GM19452 (cell line): ENCODE measurements around the gene FOXP4.

Experiments used
- ATAC-seq: cut with Tn5 transposase; IDR thresholded peaks from one replicate; pipeline ENCODE4 v1.9.1; 2021; ENCODE audit not compliant: unreplicated experiment

Gene FOXP4

DNA sequence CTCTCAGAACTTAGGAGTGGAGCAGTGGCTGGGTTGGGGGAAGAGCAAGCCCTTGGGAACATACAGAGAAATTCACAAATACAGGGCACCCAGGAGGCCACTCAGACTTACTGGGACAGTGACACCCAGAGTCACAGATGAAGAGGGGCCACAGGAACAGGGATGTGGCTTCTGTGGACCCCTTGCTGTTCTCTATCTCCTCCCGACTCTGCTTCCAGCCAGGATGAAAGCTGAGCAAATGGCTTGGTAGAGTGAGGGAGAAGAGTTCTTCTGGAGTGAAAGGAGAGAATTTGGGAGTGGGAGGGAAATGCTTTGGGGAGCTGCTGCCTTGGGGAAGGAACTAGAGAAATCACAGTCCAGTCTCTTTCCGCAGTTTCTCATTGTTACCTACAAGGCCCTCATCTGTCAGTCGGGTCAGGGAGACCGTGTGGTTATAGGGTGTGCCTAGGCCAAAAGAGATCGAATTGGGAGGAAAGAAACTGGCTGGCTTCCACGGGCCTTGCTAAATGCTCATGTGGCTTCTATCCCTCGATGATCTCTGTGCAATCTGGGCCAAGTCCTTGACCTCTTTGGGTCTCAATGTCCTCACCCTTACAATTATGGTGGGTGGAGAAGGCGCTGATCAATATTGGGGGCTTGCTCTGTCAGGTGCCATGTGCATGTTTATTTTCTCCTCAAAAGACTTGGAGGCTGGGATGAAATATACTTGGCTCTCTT lies 17.0 kb downstream of the FOXP4 start:
- ATAC-seq: no peak

DNA sequence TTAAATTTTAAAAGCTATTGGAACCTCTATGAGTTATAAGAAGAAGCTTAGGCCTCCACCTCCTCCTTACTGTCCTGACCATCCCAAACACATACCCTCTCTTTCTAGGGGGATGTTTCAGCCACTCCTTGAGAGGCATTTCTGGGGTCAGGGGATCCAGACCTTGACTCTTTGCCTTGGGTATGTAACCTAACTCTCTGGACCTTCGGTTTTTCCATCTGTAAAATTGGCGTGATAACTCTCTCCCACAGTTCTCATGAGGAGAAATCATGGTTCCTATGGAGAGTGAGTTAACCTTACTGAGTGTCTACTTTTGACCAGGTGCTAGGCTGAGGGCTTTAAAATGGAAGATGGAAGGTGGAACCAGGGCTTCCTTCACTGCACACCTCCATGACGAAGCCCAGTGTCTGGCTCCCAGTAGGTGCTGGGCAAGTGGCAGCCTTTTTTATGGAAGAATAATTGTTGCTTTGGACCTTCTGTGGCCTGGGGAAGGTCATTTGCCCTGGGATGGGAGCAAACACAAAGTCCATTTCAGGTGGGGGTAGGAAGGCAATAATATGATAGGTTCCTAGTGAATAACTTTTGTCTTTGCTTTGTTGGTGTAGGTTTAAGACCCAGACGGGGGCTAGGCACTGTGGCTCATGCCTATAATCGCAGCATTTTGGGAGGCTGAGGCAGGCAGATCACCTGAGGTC lies 18.4 kb downstream of the FOXP4 start:
- no peak for ATAC-seq

DNA sequence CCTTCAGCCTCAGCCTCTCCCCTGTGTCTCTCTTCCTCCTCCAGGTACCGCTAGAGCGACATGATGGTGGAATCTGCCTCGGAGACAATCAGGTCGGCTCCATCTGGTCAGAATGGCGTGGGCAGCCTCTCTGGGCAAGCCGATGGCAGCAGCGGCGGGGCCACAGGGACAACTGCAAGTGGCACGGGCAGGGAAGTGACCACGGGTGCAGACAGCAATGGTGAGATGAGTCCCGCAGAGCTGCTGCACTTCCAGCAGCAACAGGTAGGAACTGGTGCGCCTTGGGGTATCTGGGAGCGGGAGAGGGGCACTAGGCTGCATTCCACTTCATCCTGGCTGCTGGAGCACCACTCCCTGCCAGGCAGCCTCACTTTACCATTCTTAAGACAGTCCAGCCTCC lies 19.5 kb downstream of the FOXP4 start:
- no peak for ATAC-seq

DNA sequence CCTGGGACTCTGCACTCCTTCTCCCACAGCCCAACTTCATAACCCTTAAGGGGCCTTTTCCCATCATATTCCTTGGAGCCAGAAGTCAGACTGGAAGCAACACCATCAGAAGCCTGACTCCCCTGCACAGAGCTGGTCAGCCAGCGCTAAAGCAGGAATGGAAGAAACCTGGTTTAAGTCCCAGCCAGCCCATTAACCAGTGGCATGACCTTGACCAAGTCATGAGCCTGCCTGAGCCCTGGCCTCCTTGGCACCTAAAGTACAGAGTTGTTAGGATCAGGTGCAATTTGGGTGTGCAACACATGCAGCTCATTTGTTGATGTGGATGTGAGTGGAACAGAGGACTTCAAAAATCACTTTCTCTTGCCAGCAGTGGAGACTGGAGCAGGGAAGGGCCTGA lies 20.8 kb downstream of the FOXP4 start:
- no peak for ATAC-seq

DNA sequence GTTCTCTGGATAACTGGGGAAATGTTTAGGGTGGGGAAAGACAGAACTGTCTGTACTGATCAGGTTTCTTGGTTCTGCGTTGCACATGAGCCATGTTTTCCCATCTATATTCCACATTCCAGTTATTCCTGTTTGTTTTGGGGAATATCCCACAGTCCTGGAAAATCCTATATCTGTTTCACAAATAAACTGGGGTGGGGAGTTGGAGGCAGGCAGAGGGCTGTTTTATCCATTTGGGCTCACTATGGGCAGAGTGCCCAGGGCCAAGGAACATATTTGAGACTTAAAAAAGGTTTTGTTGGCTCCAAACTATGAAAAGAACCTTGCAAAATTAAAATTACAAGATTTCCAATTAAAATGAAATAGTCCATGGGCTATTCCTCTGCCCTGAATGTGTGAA lies 21.5 kb downstream of the FOXP4 start:
- no peak for ATAC-seq

DNA sequence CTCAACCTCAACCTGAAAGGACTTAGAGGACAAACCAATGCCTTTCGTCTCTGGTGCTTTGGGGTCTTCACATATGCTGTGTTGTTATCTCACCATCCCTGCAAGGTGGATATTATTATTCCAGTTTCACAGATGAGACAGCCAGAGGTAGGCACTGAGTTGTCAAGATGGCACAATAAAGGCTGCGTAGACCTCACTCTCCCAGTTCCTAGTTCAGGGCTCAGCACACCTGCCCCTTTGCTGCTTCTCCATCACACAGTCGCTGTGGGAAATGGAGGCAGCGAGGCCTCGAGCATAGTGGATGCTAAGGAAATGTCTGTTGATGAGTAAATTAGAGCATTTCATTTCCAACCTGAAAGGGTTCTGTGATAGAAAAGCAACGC lies 22.0 kb downstream of the FOXP4 start:
- ATAC-seq: no peak

DNA sequence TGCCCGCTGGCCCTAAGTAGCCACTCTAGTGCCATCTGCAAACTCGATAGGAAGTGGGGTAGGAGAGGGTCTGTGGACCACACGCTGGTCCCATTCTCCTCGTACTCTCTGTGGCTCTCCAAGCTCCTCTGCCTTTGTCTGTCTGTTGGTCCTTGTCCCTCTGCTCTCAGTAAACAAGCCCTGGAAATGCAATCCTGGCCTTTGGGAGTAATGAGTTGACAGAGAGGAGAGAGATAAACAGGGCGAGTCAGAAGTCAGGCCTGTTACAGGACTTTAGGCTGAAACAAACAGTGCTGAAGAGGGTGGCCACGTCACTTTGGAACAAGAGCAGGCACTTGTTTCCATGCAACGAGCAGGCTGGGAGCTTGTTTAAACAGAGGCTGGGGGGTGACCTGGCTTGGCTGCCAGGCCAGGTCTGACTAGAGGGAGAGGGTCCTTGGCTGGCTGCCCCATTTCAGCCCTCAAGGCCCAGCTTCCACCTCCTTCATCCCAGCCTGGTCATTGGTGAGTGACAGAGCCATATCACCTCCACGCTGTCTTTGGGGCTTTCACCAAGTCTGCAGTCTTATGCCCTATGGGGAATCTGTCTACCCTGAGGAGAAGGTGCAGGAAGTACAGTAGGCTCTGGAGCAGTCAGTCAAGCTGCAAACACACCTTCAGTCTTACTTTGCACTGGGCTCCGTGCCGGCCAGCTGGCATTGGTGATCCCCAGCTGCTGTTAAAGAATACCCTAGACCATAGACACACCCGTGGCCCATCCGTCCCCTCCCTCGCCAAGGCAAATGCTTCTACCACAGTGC lies 22.6 kb downstream of the FOXP4 start:
- ATAC-seq: no peak

DNA sequence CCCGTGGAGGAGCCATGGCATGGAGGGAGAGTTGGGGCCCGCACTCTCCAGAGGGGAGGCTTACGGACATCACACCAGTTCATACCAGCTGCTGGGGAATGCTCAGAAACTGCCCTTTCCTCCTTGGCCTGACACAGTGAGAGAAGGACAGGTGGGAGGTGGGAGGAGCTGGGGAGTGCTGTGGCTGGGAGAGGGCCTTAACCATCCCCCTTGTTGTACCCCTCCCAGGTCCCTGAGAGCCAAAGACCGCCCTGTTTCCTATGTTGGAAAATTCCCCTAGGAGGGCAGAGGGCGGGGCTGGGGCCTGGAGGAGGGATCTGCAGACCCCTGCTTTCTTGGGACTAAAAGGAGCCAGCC lies 24.1 kb downstream of the FOXP4 start:
- no peak for ATAC-seq

DNA sequence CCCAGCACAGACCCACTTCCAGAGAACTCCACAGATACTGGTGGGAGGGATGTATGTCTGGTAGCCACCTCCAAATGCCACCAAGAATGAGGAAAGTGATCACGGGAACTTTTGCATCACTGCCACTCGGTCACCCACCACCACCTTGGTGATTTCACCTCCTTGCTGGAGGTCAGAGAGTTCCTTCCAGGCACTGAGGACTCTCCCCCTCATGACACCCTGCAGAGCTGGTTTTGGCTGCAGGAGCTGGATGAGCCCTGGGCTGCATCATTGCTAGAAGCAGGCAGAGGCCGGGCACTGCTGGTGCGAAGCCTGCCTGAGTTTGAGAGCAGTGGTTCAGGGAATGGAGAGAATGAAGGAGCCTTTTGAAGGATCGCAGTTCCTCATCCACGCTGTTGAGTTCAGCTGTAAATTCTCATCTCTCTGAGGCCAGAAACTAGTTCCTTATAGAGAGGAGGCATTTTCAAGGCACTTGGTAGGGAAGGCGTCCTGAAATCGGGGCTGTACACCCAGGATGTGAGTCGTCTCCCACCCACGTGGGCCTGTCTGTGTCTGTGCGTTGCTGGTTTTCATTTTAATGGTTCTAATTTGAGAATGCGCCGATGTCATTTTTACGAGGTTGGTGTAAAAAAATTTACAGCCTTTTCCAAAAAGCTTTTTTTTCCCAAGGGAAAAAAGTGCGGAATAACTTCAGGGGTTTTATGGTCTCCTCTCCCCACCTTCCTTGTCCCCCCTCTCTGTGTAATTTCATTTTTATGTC lies 25.0 kb downstream of the FOXP4 start:
- ATAC-seq: no peak

DNA sequence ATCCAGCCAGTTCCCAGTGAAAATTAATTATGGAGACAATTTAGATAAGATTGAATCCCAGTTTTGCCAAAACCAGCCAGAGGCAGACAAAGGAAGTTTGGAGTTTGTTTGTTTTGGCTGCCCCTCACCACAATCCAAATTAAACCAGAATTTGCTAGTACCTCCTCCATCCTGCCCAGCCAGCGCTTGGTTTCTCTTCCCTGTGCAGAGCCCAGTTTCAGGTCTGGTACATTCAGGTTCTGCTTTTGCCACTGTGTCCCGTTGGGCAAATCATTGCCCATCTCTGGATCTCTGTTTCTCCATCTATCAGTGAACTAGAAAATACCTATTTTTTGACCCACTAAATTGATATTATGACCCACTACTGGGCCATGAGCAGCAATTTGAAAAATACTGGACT lies 26.4 kb downstream of the FOXP4 start:
- ATAC-seq: no peak

DNA sequence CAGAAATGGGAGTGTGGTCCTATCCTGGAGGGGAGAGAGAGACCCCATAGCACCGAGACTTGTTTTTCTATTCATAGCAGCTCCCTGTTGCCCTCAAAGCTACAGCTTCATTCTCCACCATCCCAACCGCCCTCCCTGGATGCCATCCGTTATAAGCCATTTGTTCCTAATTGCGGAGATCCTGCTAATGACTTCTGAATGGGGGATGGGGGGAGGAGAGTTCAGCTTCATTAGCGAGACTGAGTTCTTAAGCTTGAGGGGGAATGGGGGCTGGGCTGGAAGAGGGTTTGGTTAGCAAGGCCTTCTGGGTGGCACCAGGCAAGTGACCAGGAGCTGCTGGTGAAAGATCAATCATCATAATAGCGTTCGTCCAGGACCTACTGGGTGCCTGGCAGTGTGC lies 27.1 kb downstream of the FOXP4 start:
- no peak for ATAC-seq

DNA sequence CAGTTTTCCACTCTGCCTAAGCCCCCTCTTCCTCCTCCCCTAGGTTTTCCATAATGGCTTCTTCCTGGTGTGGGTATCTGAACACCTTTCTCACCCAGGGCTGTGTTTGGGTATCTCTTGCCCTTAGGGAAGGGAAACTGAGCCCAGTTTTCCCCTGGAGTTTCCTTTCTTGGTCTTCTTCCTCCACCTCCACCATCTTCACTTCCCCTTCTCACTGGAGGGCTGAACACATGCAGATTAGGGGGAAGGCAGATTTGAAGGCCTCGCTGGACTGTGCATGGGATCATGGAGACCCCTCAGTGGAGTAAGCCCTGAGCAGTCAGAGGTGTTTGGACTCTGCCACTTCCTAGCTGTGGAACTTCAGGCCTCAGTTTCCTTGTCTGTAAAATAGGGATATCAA lies 27.8 kb downstream of the FOXP4 start:
- no peak for ATAC-seq

DNA sequence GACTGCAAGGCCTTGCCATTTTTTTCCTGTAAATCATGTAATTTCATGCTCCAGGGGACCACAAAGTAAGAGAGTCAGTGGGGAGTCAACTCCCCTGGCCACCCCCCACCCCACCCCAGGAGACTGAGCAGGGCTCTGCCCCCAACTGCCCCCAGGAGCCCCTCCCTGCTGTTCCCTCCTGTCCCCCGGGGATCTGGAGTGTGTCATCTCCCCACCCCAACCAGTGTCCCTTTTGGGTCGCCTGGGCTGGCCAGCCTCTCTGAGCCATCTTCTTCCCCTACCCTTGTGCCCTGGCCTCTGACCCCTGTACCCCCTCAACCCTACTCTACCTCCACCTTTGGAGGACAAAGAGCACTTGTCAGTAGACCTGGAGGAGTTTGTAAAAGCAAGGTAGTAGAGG lies 29.4 kb downstream of the FOXP4 start:
- ATAC-seq: no peak

DNA sequence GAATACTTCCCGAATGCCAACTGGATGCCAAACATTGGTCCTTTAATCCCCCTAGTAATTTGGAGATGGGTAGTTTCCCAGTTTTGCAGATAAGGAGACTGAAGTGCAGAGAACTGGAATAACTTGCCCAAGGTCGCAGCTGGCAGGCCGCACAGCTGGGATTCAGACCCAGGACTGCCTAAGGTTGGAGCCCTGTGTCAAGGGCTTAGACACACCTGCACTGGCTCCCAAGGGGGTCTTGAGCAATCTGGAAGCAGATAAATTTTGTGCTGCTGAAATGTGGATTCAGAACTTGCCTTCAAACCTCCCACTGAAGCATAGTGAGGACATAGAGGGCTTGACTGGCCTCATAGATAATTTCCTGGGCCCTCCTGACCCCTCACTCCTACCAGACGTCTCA lies 30.5 kb downstream of the FOXP4 start:
- no peak for ATAC-seq

DNA sequence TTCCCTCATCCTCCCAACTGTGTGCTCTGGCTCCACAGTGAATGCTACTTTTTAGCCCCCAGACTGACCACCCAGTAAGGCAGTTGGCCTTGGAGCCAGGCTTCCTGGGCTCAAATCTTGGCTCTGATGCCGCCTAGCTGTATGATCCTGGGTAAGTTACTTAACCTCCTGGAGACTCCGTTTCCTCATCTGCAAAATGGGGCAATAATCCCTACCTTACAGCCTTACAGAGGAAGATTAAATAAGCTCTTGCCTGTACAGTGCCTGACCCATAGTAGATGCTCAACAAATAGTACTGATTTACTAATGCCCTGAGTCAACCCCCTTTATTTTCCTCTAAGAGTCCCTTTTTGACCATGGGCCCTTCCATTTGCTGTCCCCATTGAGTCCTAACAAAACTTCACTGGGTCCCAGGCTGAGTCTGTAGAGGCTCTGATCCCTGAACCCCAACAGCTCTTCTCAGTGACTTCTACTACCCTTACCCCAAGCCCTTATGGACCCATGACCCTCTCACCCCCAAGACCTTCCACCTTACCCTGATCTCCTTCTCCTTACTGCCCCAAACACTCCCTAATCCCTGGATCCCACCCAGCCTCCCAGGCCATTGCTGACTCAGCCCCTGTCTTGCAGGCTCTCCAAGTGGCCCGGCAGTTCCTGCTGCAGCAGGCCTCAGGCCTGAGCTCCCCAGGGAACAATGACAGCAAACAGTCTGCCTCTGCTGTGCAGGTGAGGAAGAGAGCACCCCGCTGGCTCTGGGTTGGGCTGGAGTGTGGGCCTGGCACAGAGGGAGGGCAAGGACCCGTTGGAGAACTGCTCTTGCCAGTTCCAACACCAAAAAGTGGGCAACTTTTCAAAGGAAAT lies 31.4 kb downstream of the FOXP4 start:
- ATAC-seq: no peak

DNA sequence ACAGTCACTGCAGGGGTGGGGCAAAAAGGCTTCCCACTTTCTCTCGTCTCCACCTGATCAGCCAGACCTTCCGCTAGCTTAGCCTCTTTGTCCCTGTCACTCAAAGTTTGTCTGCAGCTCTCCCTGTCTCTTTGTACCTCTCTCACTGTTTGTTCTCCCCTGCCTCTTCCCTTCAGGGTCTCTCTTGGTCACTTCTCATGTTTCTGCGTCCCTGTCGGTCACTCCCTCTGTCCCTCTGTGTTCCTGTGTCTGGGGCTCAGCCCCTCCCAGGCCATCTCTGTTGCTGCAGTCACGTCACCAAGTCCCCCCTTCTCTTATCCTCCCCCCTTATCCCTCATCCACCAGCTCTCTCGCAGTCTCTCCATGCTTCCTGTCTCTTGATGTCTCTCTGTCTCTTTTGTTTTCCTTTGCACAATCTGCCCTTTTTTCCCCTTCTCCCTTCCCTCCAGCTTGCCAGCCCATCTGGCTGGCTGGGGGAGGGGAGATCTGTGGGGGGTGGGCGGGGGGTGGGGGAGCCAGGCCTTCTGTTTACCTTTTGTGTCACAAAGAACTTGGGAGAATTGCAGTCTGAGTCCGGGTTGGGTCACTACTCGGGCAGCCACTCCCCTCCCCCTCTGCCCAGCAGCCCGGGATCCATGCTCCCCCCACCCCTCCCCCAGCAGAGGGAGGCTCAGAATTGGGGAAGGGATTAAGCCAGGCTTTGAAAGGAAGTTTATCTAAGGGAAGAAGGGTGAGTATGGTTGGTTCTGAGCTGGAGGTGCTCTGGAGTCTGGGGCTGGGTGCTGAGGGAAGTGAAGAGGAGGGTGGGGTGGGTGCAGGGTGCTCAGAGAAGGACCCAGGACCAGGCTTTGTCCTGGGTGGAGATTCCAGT lies 32.3 kb downstream of the FOXP4 start:
- no peak for ATAC-seq

DNA sequence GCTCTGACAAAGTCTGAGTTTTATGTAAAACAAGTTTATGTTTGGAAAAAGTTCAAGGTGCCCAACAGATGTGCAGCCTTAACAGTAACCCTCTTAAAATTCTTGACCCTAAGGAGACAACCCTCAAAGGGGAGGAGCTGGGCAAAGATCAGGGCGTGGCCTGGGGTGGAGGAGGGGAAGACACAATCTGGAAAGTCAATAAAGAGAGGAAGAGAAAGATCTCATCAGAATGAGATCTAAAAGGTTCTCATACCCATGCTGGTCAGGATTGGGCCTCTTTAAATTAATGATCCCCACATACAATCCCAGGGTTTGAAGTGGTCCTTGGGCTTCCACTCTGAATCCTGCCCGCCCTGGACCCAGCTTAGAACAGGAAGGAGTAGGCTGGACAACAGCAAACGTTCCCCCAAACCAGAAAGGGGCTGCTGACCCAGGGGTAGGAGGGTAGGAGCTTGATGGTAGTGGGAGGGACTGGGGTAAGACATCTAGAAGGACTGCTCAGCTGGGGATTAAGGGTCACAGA lies 33.0 kb downstream of the FOXP4 start:
- ATAC-seq: no peak

DNA sequence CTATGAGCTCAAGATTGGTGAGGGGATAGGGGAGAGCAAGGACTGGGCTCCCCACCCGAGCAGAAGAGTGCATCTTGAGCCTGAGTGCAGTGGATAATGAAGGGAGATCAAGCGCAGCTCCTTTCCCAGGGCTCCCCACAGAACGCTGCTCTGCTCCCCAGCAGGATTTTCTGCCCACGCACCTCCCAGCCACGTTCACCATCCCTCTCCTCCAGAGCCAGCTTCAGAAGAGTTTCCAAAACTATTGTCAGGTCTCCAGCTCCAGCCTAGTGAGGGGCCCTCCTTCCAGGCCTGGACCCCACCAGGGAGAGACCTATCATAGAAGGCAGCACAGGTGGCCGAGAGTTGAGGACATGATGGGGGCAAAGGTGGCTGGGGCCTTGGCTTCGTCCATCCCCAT lies 34.5 kb downstream of the FOXP4 start:
- no peak for ATAC-seq

DNA sequence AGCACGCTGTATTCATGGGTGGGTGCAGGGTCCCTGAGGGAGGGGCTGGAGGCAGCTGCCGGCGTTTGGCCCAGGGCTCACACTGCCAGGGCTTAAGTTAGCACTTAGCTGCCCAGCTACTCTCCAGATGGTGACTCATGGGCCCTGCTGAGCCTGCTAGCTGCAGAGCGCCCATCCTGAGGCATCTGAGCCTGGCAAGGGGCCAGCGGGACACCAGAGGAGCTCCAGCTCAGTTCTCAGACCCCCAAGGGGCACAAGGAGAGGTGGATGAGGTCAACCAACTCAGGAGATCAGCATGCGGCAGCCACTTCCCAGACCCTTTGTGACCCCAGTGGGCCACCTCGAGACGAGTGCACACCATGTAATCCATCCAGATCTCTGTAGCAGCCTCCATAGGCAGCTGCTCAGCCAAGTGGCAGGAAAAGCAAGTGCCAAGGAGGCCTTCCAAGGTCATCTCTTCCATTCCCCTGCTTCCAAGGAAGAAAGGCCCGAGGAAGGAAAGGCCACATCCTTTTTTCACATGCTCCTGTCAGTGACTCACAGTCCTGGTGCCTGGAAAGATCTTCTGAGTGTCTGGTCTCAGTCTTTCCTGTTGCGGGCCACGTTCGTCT lies 35.3 kb downstream of the FOXP4 start:
- no peak for ATAC-seq
